VCaP (cell line): ENCODE results near the gene OSBPL6.

Experiments
- H3K27ac ChIP-seq: fragments of 450-650 bp; 2 replicates; pipeline ENCODE4 v1.5.1; 2017
- TF ChIP-seq, protein P1 (sequence below): fragments of 450-650 bp; conservative IDR thresholded peaks from 2 replicates; pipeline ENCODE4 v1.5.1; 2017; ENCODE audit warnings: mild to moderate bottlenecking, moderate library complexity

The OSBPL6 gene

DNA sequence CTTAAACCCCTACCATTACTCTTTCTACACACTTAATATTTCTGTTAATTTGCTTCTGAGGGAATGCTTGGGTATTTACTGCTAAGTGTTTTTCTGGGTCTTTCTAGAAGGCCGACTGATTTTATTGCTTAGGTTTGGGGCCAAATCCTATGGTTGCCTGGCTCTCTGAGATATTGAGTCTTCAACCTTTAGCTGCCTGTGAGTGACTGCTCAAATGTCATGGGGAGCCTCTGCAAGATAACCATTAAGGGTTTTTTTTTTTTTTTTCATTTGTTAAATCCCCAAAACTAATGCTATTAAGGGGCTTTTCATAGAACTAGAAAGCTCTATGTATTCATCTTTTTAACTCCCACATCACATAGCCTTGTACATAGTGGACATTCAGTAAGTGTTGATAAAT lies 5.0 kb downstream of the OSBPL6 start:
- TF ChIP-seq, protein P1, sequence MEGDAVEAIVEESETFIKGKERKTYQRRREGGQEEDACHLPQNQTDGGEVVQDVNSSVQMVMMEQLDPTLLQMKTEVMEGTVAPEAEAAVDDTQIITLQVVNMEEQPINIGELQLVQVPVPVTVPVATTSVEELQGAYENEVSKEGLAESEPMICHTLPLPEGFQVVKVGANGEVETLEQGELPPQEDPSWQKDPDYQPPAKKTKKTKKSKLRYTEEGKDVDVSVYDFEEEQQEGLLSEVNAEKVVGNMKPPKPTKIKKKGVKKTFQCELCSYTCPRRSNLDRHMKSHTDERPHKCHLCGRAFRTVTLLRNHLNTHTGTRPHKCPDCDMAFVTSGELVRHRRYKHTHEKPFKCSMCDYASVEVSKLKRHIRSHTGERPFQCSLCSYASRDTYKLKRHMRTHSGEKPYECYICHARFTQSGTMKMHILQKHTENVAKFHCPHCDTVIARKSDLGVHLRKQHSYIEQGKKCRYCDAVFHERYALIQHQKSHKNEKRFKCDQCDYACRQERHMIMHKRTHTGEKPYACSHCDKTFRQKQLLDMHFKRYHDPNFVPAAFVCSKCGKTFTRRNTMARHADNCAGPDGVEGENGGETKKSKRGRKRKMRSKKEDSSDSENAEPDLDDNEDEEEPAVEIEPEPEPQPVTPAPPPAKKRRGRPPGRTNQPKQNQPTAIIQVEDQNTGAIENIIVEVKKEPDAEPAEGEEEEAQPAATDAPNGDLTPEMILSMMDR = no peak
- no peak overlapping the region for H3K27ac ChIP-seq

- TF ChIP-seq, protein P1 = no peak
- H3K27ac ChIP-seq = no peak overlapping the region
Observed at GRCh38 chr2:178200331-178200730, 6.0 kb downstream of the OSBPL6 start.

- TF ChIP-seq, protein P1 = no peak
- no peak overlapping the region for H3K27ac ChIP-seq
Observed at GRCh38 chr2:178202927-178203326, 8.6 kb downstream of the OSBPL6 start.

DNA sequence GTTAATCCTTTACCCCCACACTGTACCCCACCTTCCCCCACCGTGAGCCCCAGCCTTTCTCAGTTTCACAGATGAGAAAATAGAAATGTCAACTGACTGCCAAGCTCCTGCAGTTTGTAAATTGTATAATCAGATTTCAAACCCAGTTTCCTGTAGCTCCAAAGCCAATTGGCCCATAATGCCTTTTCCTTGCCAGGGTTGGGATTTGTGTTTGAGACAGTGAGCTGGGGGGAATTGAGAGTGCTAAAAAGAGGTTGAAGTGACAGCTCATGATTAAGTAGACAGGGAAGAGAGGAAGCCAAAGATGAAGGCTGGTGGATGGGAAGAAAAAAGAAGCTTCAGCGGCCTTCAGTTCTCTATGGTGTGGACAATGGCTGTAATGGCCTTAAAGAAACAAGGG lies 10.7 kb downstream of the OSBPL6 start:
- no peak overlapping the region for H3K27ac ChIP-seq
- TF ChIP-seq, protein P1 = no peak

- H3K27ac ChIP-seq = no peak overlapping the region
- TF ChIP-seq, protein P1 = no peak
Observed at GRCh38 chr2:178205853-178206521, 11.7 kb downstream of the OSBPL6 start.

GRCh38 chr2:178208336-178208735 lies 14.0 kb downstream of the OSBPL6 start:
- TF ChIP-seq, protein P1 = no peak
- H3K27ac ChIP-seq = no peak overlapping the region

DNA sequence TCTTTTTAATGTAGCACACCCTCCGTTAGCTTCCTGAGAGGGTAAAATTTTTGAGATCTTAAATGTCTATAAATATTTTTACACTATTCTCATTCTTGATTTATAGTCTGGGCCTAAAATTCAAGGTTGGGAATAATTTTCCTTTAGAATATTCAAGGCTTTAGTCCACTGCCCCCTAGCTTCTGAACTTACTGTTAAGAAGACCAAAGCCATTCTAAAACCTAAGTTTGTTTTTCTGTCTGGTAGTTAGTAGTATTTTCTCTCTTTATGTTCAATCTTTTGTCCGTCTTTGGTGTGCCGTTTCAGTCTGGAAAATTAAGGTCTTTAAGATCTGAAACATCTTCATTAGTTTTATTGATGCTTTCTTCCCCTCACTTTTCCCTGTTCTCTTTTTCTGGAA lies 14.5 kb downstream of the OSBPL6 start:
- TF ChIP-seq, protein P1 = peak; percentile 50
- no peak overlapping the region for H3K27ac ChIP-seq
